Stimulated activated CD8-positive, alpha-beta memory T cell treated with anti-CD3 and anti-CD28 coated beads, Interleukin-4, amount 100 ng/mL, for 24 hours (primary cell): ENCODE data around the gene FBRS.
"Not testable (repeated sequence)": the region's sequence is repeated elsewhere in the genome, so short reads cannot be mapped to it uniquely, and the experiment has no call there.

ENCODE experiments used
- DNase-seq: peaks from one replicate; pipeline ENCODE4 v3.0.0-alpha.2; 2020; ENCODE audit warnings: low read depth

Gene FBRS

GRCh38 chr16:30698816-30699614, 40.8 kb downstream of the FBRS start, which contains the start of gene SRCAP:
SRCAP (plus strand) TSS chr16:30699171; CDS start chr16:30700825, 1,654 bp downstream.
- peak; percentile 82 for DNase-seq

GRCh38 chr16:30699615-30700099, 41.4 kb downstream of the FBRS start:
- DNase-seq: no peak

DNA sequence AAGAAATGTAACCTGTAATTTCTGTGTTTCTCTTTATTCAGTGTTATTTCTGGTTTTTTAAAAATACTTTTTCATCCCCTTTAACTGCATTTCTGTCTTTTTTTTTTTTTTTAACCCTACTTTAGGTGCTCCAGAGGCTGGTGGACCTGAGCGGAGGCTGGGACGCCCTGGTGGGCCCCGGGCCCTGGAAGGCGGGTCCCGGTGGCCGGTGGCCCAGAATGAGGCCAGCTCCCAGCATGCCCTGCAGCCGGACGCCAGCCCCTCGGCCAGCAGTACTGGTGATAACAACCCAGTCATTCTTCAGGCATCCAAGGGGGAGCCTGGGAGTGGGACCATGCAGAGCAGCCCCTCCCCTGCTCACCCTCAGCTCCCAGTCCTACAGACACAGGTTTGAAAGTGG, 42.3 kb downstream of the FBRS start:
- DNase-seq: no peak

- DNase-seq: no peak
Observed at GRCh38 chr16:30700971-30701370, 42.7 kb downstream of the FBRS start.

GRCh38 chr16:30703071-30703470, 44.8 kb downstream of the FBRS start:
- DNase-seq: not testable (repeated sequence)

DNA sequence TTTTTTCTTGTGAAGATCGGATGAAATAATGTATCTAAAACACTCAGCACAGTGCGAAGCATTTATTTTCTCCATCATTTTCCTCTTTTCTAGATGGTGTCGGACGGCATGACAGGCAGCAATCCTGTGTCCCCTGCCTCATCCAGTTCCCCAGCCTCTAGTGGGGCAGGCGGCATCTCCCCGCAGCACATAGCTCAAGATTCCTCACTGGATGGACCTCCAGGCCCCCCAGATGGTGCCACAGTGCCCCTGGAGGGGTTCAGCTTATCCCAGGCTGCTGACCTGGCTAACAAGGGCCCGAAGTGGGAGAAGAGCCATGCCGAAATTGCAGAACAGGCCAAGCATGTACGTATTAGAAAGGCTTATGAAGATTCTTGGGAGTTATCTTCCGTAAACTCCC, 45.7 kb downstream of the FBRS start:
- no peak for DNase-seq

GRCh38 chr16:30706046-30706445, 47.8 kb downstream of the FBRS start:
- no peak for DNase-seq

DNA sequence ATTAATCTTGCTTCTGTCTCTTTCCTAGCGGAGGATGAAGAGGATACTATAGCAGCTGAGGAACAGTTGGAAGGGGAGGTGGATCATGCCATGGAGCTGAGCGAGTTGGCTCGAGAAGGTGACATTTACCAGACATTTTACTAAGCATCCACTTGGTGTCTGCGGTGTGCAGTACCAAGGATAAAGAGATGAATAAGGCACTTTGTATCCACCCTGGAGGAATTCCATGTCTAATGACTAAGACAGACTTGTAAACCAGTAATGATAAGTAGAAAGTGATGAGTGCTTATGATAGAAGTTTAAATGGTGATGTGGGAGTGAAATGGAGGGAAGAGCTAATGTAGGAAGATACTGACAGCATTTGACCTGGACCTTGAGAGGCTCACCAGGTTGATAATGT, 52.7 kb downstream of the FBRS start:
- DNase-seq: no peak

DNA sequence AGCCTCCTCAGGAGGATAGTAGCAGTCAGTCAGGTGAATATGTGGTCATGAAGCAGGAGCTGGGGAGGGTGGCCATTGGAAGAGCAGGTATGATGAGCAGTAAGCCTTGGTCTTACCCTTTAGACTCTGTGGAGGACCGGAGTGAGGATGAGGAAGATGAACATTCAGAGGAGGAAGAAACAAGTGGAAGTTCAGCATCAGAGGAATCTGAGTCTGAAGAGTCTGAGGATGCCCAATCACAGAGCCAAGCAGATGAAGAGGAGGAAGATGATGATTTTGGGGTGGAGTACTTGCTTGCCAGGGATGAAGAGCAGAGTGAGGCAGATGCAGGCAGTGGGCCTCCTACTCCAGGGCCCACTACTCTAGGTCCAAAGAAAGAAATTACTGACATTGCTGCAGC, 53.5 kb downstream of the FBRS start:
- no peak for DNase-seq

DNA sequence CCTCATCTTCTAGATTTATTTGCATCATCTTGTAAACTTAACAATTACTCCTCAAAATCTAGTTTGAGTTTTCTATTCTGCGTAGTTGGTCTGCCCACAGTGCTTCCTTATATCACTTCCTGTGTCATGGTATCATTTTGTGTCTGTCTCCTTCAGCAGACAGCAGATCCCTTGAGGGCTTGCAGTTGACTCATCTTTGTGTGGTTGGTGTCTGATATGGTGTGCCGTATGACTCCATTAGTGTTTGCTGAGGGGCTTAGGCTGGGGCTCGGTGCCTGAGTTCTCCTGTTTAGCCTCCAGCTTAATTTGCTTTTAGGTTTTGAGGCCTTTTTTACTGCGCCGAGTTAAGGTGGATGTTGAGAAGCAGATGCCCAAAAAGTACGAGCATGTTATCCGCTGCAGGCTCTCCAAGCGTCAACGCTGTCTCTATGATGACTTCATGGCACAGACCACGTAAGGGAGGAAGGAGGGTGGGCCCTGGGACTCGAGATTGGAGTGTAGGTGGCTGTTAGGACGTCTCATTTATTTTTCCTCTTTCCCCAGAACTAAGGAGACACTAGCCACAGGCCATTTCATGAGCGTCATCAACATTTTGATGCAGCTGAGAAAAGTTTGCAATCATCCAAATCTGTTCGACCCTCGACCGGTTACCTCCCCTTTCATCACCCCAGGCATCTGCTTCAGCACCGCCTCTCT, 57.7 kb downstream of the FBRS start:
- DNase-seq: peak; percentile 19

DNA sequence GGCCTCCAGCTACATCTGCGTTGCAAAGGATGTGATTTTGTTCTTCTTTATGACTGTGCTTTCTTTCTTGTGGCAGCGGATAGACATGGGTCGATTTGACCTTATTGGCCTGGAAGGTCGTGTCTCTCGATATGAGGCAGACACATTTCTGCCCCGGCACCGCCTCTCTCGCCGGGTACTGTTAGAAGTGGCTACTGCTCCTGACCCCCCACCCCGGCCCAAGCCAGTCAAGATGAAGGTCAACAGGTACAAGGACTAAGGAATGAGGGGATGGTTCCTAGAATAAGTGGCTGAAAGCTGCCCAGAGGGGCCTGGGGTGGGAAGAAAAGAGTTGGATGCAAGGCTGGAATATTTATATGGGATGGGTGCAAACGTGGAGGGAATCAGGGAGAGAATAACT, 61.9 kb downstream of the FBRS start:
- DNase-seq: no peak
